Measurements from ENCODE around the gene REEP3.
"Not testable (repeated sequence)": the region's sequence is repeated elsewhere in the genome, so short reads cannot be mapped to it uniquely, and the experiment has no call there.

The REEP3 gene

GRCh38 chr10:63548860-63549259 is 27.7 kb downstream of the REEP3 start:
- DNase-seq (ENCODE audit: low read depth in 2 of 2): no peak

- no peak for DNase-seq (ENCODE audit: low read depth in 2 of 2)
Measured at GRCh38 chr10:63549810-63550209, 28.6 kb downstream of the REEP3 start.

DNA sequence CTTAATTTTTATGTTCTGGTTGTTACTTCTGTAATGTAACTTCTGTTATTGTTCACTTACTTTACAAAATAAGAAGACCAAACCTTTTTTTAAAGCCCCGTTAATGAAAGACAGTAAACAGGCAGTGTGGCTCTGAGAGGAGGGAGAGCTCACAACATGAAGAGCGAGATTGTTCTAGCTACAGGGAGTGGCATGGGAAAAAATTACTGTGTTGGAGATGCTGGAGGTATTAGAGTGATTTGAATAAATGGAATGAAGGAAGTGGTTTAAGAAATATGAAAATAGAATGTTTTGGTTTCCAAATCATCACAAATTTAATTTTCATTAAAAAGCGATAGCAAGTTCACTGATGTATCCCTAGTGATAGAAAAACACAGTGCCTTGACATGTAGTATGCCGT is 31.8 kb downstream of the REEP3 start:
- DNase-seq (ENCODE audit: low read depth in 2 of 2): no peak

DNA sequence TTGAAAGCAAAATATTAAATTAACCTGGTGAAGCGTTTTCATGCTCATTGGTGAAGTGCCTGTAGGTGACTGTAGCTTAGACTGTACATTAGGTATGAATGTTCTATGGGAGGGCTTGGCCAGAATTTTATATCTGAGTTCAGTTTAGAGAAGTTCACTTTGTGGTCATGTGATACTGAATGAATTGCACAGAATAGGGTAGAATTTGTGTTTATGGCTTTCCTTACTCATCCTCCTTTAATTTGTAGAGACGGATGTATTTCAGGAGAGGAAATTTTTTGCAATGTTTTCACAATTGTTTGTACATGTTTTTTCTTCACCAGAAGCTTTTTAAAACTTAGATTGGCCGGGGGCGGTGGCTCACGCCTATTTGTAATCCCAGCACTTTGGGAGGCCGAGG is 32.3 kb downstream of the REEP3 start:
- no peak for DNase-seq (ENCODE audit: low read depth in 2 of 2)

GRCh38 chr10:63554657-63555056 is 33.5 kb downstream of the REEP3 start:
- peak in 1 of 2 donors; percentile 10 for DNase-seq (ENCODE audit: low read depth in 2 of 2)

DNA sequence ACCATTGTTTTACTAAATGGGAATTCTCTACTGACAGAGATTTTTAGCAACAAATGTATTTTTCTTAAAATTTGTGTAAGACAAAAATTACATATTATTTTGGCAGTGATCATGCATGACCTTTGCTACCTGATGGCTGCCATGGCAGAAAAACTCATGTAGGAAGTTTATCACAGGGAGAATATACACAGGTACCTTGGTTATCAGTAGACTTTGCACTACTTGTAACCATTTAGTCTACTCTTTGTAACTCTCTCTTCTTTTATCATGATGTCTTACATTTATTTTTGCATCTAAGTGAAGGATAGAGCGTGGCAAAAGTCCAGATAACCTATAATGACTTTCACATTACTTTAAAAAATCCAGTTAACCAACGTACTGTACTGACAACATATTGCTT is 34.1 kb downstream of the REEP3 start:
- DNase-seq (ENCODE audit: low read depth in 2 of 2): no peak

- no peak for DNase-seq (ENCODE audit: low read depth in 2 of 2)
Measured at GRCh38 chr10:63558132-63558784, 37.1 kb downstream of the REEP3 start.

DNA sequence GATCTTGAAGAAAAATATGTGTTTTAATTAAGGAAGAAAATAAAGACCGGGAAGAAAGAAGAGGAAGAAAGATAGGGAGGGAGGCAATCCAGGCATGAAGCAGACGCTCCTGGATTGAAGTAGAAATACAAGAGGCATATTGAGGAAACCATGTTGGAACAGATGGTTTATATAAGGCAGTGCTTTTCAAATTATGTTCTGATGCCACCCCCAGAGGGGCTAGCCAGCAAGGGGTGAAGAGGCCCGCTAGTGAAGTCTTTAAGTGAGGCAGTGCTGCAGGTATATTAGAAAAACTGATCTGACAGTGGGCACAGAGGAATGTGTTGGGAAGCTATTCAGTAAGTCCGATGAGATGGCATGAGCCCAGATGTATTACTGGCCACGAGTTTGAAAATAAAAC is 40.1 kb downstream of the REEP3 start:
- no peak for DNase-seq (ENCODE audit: low read depth in 2 of 2)

- no peak for DNase-seq (ENCODE audit: low read depth in 2 of 2)
Measured at GRCh38 chr10:63562391-63562790, 41.2 kb downstream of the REEP3 start.

- no peak for DNase-seq (ENCODE audit: low read depth in 2 of 2)
Measured at GRCh38 chr10:63562857-63563256, 41.7 kb downstream of the REEP3 start.

DNA sequence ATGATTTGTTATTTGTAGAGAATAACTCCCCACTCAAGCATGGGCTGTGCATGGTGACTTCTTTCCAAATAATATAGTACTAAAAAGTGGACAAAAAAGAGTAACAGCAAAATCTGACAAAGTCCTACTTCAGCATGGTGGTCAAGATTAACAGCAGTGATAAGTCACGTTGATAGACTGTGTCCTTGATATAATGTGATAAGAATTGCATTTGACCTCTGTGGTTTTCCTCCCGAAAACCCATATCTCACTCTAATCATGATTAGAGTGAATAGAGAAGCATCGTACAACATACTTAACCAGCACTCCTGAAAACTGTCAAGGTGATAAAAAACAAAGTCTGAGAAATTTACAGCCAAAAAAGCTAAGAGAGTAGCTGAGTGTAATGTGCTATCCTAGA is 42.4 kb downstream of the REEP3 start:
- no peak for DNase-seq (ENCODE audit: low read depth in 2 of 2)

GRCh38 chr10:63564731-63565130 is 43.5 kb downstream of the REEP3 start:
- DNase-seq (ENCODE audit: low read depth in 2 of 2): not testable (repeated sequence)

DNA sequence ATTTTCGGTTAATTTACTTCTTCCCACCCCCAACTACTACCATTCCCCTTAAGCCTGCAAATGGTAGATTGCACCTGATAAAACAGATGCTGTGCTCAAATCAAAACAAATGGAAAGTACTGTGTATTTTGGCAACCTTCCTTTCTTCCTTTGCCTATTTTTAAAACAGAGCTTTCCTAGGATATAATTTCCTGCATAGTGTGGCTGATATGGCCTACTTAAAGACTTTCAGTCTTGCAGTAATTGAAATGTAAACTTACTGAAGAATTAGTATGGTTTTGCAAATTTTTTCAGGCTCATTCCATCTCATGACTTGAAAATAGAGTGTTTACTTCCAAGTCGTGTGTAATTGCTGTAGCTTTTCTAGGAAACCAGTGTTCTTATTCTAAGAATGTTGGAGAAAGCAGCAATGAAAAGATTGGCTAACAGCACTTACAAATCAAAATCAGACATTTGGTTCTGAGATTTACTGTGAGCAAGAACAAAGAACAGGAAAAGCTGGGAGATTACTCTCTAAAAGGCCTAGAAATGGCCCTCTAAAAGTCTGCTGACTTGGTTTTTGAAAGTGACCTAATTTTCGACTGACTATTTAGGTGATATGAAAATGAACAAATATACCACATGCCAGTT is 52.0 kb downstream of the REEP3 start:
- no peak for DNase-seq (ENCODE audit: low read depth in 2 of 2)

- no peak for DNase-seq (ENCODE audit: low read depth in 2 of 2)
Measured at GRCh38 chr10:63574011-63574410, 52.8 kb downstream of the REEP3 start.

- DNase-seq (ENCODE audit: low read depth in 2 of 2): no peak
Measured at GRCh38 chr10:63576501-63576900, 55.3 kb downstream of the REEP3 start.

DNA sequence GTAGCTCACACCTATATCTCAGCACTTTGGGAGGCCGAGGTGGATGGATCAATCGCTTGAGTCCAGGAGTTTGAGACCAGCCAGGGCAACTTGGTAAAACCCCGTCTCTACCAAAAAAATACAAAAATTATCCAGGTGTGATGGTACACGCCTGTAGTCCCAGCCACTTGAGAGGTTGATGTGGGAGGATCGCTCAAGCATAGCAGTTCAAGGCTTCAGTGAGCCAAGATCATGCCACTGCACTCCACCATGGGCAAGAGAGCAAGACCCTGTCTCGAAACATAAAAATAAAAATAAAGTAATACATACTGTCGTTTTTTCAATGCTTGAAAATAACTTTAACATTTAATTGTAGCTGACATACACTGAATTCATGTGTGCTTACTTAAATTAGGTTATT is 57.3 kb downstream of the REEP3 start:
- no peak for DNase-seq (ENCODE audit: low read depth in 2 of 2)

DNA sequence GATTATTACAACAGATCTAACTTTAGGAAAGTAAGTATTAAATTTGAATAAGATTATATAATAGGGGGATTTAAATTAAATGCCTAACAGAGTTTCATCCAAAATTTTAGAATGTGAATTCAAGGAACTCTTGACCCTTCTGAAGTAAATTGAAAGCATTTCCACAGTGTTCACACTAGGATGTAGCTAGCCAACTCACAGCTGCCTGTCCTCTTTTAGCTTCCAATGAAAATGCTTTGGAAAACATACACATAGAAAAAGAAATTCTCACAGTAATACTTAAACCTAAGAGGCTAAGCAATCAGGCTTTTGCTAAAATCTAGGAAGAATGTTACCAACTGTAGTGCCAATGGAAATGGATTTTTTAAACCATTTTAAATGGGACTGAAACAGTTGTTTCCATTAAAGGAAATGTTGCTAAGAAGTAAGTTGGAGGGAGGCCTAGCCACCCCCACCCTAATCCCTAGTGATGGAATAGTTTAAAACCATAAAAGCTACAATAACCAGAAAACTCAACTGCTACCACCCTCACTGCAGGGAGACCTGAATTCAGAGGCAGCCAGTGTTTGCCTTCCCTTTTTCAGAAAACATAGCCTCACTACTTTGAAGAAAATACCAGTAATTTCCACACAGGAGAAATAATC is 58.3 kb downstream of the REEP3 start:
- no peak for DNase-seq (ENCODE audit: low read depth in 2 of 2)

DNA sequence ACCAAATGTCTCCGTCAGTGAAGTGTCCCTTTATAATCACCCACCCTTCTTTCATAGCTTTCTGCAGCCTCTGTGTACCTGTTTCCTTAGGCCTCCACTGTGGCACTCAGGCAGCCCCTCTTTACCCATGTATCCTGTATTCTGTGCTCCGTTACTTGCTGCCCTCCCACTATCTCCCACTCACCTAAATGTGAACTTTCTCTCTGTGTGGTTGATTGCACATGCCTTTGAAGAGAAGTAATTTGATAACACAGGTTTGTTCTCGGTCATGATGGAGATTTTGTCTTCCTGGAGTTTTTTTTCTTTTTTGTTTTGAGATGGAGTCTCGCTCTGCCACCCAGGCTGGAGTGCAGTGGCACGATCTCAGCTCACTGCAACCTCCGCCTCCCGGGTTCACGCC is 61.5 kb downstream of the REEP3 start:
- no peak for DNase-seq (ENCODE audit: low read depth in 2 of 2)

DNA sequence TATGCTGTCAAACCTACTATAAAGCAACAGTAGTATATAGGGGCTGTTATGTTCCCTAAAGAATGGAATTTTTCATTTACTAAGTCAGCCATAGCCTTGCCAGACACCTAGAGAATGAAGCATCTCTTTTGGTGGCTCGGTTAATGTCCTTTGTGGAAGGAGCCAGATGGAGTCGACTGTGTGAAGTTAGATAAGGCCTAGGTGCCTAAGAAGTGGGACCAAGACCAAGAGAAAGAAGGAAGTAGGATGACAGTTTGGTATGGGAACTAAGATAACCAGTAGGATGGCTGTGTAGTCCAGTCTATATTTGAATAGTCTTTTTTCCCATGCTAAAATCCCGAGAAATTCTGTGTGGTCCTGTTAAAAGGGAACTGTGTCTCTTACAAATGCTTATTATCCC is 62.2 kb downstream of the REEP3 start:
- no peak for DNase-seq (ENCODE audit: low read depth in 2 of 2)

GRCh38 chr10:63583909-63584724 is 62.9 kb downstream of the REEP3 start:
- DNase-seq (ENCODE audit: low read depth in 2 of 2): no peak

GRCh38 chr10:63584725-63585035 is 63.5 kb downstream of the REEP3 start:
- no peak for DNase-seq (ENCODE audit: low read depth in 2 of 2)

- DNase-seq (ENCODE audit: low read depth in 2 of 2): no peak
Measured at GRCh38 chr10:63585041-63585440, 63.8 kb downstream of the REEP3 start.

DNA sequence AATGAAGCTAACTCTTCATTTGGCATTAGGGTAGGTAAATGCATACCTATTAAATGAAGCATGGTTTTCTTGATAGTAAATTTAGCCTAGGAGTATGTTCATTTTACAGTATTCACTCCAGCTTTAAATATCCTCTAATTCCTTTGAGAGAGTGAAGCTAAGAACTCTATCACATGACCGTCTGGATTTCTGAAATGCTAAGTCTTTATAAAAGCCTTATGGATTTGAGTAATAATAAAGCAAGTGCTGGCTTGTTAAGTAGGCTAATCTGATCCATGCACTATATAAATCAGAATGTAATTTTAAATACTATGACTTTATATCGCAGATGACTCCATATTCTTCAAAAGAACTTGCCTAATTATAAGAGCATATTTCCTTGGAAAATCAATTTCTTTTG is 64.8 kb downstream of the REEP3 start:
- DNase-seq (ENCODE audit: low read depth in 2 of 2): no peak
